HUES64 (cell line): ENCODE measurements around the gene MYLK2.

Source experiments
- H3K27ac ChIP-seq: 2 replicates; pipeline ENCODE4 v1.7.0; 2013; ENCODE audit warnings: low read depth, low read length, inconsistent platforms
- H3K27me3 ChIP-seq: 2 replicates; pipeline ENCODE4 v1.6.1; 2013; ENCODE audit warnings: mild to moderate bottlenecking, low read length; ENCODE audit not compliant: insufficient read depth
- H3K36me3 ChIP-seq: 2 replicates; pipeline ENCODE4 v1.6.1; 2013; ENCODE audit warnings: mild to moderate bottlenecking, low read length; ENCODE audit not compliant: insufficient read depth
- H3K4me1 ChIP-seq: 2 replicates; pipeline ENCODE4 v1.6.1; 2013; ENCODE audit warnings: mild to moderate bottlenecking, low read length, moderate library complexity; ENCODE audit not compliant: insufficient read depth
- H3K4me3 ChIP-seq: 2 replicates; pipeline ENCODE4 v1.5.1; 2013; ENCODE audit warnings: mild to moderate bottlenecking, low read length, moderate library complexity
- H3K9ac ChIP-seq: 2 replicates; pipeline ENCODE4 v1.6.1; 2013; ENCODE audit warnings: mild to moderate bottlenecking, low read depth, low read length
- H3K9me3 ChIP-seq: 2 replicates; pipeline ENCODE4 v1.6.1; 2013; ENCODE audit warnings: low read depth, low read length; ENCODE audit not compliant: insufficient read depth
- WGBS: fragments of 150-250, 120-280 bp; methylation state at CpG from one replicate; pipeline ENCODE4 v1.1.7; 2013; ENCODE audit warnings: missing lambda C conversion rate; 5-methylcytosine and 5-hydroxymethylcytosine counted together

Gene MYLK2

DNA sequence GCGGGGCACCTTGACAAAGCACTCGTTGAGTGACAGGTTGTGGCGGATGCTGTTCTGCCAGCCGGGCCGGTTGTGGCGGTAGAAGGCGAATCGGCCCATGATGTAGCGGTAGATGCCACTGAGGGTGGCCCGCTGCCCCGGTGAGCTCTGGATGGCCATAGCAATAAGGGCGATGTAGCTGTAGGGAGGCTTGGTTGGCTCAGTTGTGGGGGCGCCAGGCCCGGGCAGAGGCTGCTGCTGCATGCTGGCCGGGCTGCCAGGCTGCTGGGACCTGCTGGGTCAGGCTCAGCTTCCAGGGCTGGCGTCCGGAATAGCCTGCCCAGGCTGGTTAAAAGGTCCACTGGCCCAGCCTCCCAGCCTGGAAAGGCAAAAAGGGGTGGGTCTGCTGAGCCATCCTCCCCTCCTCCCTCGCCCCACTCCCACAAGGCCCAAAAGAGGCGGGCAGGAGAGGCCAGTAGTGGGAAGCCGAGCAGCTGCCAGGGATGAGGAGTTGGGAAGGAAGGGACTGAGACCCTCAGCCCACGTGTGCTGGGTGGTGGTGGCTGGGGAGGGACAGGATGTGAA is 26.2 kb downstream of the MYLK2 start, which contains the start of gene FOXS1:
TSS of gene FOXS1 (minus strand) at position 305 of the 564 bp plus-strand sequence. CDS start at position 243, 62 bp downstream.
- H3K9ac ChIP-seq, result no peak within 1 kb of the TSS
- no peak within 1 kb of the TSS for H3K4me3 ChIP-seq
- no peak within 1 kb of the TSS for H3K27ac ChIP-seq
- no peaks in the 10 kb centered on the region for H3K36me3 ChIP-seq
- H3K27me3 ChIP-seq, result peaks cover 19% of the 10 kb centered on the region
- peaks cover 15% of the 10 kb centered on the region for H3K4me1 ChIP-seq
- no peaks in the 10 kb centered on the region for H3K9me3 ChIP-seq
- WGBS, result 73% methylated on average over 20 of the region's 21 CpGs

DNA sequence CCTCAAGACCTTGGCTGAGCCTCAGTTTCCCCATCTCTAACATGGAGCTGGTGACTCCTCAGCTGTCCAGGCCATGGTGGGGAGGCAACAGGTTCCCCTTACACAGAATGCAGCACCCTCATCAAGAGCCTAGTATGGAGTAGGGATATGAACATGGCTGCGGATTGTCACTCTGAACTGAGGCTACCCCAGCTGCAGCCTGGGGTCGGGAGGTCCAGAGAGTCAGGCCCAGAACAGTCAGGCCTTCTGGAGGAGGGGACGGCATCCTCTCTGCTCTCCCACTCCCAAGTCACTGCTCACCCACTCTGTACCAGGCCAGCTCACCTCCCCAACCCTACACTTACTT is 27.6 kb downstream of the MYLK2 start:
- H3K27ac ChIP-seq, result no peak overlapping the region
- no peaks in the 10 kb centered on the region for H3K9me3 ChIP-seq
- H3K4me1 ChIP-seq, result peaks cover 15% of the 10 kb centered on the region
- H3K9ac ChIP-seq, result no peak overlapping the region
- 80% methylated on average over 3 of the region's 3 CpGs for WGBS
- H3K36me3 ChIP-seq, result no peaks in the 10 kb centered on the region
- H3K4me3 ChIP-seq, result no peak overlapping the region
- peaks cover 25% of the 10 kb centered on the region for H3K27me3 ChIP-seq

DNA sequence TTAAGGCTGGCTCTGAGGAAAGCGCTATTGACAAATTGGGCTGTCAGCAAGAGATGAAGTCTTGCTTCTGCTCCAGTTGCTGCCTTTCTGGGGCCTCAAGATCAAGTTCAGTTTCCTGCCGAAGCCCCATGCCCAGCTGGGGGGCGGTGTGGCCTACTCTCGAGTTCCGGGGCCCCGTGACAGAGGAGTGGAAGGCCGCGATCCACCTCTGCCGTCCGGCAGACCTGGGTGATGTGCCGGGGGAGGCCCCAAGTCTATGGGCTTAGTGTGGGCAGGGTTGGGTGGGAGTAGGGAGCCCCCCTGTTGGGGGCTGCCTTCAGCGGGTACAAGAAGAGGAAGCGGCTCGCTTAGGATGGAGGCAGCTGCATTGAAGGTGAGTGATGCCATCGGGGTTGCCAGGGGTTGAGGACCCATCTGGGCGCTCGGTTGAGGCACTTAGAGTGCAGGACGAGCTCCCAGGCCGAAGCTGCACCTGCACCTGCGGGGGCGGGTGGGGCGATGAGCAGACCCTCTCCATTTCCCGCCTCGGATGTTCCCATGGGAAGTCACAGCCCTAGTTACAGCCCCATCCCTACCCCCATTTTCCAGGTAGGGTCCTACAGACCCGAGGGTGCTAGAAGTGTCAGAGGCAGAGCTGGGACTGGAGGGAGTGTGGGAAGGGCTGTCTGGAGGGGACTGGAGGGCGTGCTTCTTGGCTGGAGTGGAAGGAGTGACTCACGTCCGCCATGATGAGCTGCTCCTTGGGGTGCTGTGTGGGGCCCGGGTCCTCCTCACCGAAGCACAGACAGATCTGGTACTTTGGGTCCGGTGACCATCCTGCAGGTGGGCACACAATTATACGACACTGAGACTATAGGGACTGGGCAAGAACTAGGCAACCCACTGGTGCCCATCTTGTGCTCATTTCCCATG is 29.2 kb downstream of the MYLK2 start:
- H3K4me1 ChIP-seq, result peaks cover 5% of the 10 kb centered on the region; the same call in 1 of the 2 replicates
- H3K9me3 ChIP-seq, result no peaks in the 10 kb centered on the region
- no peaks in the 10 kb centered on the region for H3K36me3 ChIP-seq
- 92% methylated on average over 32 of the region's 32 CpGs for WGBS
- peaks cover 29% of the 10 kb centered on the region for H3K27me3 ChIP-seq
- no peak overlapping the region for H3K9ac ChIP-seq
- H3K27ac ChIP-seq, result no peak overlapping the region
- H3K4me3 ChIP-seq, result no peak overlapping the region

DNA sequence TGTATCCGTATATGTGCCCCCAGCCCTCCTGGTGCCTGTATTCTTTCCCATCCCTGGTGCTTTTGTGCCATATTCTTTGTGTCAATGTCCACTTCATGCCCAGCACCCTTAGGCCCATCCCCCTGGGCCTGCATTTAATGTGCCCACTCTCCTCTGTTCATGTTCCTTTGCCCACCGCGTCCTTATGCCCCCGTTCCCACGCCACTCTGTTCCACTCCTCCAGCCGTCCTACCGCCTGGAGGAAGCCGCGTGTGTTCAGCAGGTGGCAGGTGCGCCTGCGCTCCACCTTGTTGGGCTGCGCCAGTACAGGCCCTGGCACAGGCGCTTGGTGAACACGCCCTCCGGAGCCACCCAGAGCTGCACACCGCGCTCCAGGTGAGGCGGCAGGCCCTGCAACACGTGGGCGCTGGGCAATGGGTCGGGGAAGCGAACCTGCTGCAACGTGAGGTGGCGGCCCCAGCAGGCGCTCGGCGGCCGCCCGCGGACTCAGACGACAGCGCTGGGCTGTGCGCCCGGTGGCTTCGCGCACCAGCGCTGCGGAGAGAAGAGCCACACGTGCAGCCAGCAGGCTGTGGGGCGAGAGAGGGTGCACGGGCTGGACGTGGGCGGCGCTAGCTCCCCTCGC is 30.3 kb downstream of the MYLK2 start:
- WGBS, result 88% methylated on average over 45 of the region's 45 CpGs
- H3K9ac ChIP-seq, result no peak overlapping the region
- no peak overlapping the region for H3K4me3 ChIP-seq
- peaks cover 2% of the 10 kb centered on the region; the same call in 1 of the 2 replicates for H3K4me1 ChIP-seq
- no peaks in the 10 kb centered on the region for H3K9me3 ChIP-seq
- H3K27ac ChIP-seq, result no peak overlapping the region
- H3K36me3 ChIP-seq, result no peaks in the 10 kb centered on the region
- H3K27me3 ChIP-seq, result peaks cover 29% of the 10 kb centered on the region

DNA sequence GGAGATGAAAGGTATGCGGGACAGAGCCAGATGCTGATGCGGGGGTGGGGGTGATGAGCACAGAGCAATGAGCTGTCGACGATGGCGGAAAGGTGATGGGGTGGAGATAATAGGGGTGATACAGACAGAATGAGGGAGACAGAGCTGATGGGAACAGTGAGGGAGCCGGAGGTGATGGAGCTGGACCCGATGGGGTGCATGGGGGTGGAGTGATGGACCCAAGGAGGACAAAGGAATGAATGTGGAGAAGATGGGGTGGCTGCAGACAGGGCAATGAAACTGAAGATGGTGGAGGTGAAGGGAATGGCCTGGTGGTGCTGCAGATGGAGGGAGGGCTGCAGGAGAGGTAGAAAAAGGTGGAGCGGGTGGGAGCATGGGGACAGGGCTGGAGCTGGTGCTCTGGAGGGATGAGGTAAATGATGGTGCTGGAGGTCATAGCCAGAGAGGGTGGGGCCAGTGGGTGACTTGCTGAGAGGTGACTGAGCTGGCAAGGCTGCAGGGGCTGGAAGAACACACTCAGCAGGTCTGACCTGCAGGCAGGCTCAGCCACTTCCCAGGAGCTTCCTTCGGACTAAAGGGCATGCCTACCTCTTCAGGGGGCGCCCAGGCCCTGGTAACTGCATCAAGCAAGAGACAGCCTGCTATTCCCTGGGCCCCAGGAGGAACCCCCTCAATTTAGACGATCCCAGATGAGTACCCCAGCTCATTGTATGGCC is 32.2 kb downstream of the MYLK2 start:
- no peak overlapping the region for H3K27ac ChIP-seq
- peaks cover 29% of the 10 kb centered on the region for H3K27me3 ChIP-seq
- H3K4me1 ChIP-seq, result no peaks in the 10 kb centered on the region
- H3K9me3 ChIP-seq, result no peaks in the 10 kb centered on the region
- 75% methylated on average over 11 of the region's 11 CpGs for WGBS
- no peak overlapping the region for H3K9ac ChIP-seq
- no peak overlapping the region for H3K4me3 ChIP-seq
- H3K36me3 ChIP-seq, result no peaks in the 10 kb centered on the region

DNA sequence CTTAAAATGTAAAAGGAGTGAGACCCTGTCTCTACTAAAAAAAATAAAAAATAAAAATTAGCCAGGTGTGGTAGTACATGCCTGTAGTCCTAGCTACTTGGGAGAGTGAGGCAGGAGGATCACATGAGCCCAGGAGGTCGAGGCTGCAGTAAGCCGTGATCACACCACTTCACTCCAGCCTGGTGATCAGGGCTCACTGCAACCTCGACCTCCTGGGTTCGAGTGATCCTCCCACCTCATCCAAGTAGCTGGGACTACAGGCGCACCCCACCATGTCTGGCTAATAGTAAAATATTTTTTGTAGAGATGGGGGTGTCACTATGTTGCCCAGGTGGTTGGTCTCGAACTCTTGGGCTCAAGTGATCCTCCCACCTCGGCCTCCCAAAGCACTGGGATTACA is 34.3 kb downstream of the MYLK2 start:
- no peak overlapping the region for H3K4me3 ChIP-seq
- H3K9ac ChIP-seq, result no peak overlapping the region
- H3K9me3 ChIP-seq, result no peaks in the 10 kb centered on the region
- 95% methylated on average over 7 of the region's 7 CpGs for WGBS
- H3K27ac ChIP-seq, result no peak overlapping the region
- peaks cover 29% of the 10 kb centered on the region for H3K27me3 ChIP-seq
- H3K36me3 ChIP-seq, result no peaks in the 10 kb centered on the region
- no peaks in the 10 kb centered on the region for H3K4me1 ChIP-seq

DNA sequence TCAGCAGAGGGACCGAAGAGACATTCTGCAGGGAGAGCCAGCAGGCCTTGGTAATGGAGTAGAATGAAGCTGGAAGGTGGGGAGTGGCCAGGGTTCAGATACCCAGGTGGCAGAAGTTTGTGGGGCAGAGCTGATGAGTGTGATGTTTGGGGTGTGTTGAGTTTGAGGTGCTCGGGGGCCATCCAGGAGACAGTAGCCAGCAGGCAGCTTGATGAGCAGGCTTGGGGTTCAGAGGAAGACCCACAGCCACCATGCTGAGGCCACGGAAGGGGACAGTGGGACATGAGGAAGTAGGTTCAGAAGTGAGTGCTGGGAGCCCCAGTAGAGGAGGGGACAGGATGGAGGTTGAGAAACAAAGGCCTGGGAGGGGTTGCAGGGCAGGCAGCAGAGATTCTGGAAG is 37.4 kb downstream of the MYLK2 start:
- H3K27me3 ChIP-seq, result peaks cover 4% of the 10 kb centered on the region; the same call in 1 of the 2 replicates
- H3K4me1 ChIP-seq, result 0 out of 2 replicates have a peak, but pooled peaks cover 4% of the 10 kb centered on the region
- no peak overlapping the region for H3K4me3 ChIP-seq
- no peak overlapping the region for H3K27ac ChIP-seq
- no peaks in the 10 kb centered on the region for H3K36me3 ChIP-seq
- no peaks in the 10 kb centered on the region for H3K9me3 ChIP-seq
- no peak overlapping the region for H3K9ac ChIP-seq
- 69% methylated on average over 3 of the region's 3 CpGs for WGBS

DNA sequence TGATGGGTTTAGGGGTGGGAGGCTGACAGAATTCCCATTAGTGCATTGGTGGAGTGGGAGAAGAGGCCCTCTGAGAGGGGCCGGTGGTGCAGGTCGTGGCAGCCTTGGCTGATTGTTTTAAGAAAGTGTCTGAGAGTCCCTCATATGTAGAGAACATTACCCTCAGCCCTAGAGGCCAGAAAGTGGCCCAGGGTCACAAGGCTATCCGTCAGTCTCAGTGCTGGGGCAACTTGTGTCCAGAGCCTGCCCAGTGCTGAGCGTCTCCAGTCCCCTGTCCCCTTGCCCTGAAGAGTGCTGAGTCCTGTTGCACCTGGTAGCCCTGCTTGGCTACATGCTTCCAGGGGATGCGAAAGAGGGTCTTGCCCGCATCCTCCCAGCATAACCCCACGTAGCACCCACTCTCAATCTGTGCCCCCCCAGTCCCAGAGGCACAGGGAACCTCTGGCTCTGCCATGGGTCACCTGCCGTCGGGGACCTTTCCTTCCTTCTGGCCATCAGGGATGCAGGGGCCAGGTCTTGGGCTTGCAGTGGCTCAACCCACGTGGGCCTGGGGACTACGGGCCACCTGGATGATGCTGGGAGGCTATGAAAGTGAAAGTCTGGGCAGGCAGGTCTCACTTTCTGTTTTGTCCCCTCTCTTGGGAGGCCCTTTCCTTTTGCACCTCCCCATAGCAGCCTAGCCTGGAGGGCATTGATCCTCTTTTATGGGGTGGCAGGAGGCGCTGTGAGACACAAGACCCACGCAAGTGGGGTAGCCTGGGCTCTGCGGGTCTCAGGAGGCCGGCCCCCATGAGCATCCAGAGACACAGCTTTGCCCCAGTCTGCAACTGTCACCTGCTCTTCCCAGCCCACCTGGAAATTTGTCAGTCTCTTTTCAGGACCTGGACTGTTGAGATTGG is 39.0 kb downstream of the MYLK2 start:
- no peaks in the 10 kb centered on the region for H3K36me3 ChIP-seq
- H3K9ac ChIP-seq, result no peak overlapping the region
- no peaks in the 10 kb centered on the region for H3K9me3 ChIP-seq
- H3K4me1 ChIP-seq, result peaks cover 11% of the 10 kb centered on the region; the same call in 1 of the 2 replicates
- H3K4me3 ChIP-seq, result no peak overlapping the region
- H3K27ac ChIP-seq, result no peak overlapping the region
- no peaks in the 10 kb centered on the region; the same call in 1 of the 2 replicates for H3K27me3 ChIP-seq
- WGBS, result 82% methylated on average over 15 of the region's 15 CpGs

DNA sequence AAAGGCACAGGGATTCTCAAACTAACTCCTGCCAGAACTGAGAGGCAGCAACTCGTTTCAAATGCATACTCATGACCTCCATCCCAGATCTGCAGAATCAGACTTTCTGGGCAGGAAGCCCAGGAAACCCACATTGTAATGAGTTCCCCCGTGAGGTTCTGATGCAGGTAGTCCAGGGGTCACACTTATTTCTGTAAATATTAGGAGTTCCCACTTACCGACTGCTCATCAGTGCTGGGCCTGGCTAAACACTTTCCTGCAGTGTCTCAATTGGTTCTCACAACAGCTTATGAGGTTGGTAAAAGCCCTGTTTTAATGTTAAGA is 39.6 kb downstream of the MYLK2 start:
- Histone ChIP-seq H3K36me3 (no peaks in the 10 kb centered on the region), H3K9me3 (no peaks in the 10 kb centered on the region), H3K9ac (no peak overlapping the region), H3K4me3 (no peak overlapping the region), H3K4me1 (peaks cover 11% of the 10 kb centered on the region; the same call in 1 of the 2 replicates), H3K27me3 (no peaks in the 10 kb centered on the region; the same call in 1 of the 2 replicates), H3K27ac (no peak overlapping the region)
- 85% methylated on average over 3 of the region's 3 CpGs for WGBS

DNA sequence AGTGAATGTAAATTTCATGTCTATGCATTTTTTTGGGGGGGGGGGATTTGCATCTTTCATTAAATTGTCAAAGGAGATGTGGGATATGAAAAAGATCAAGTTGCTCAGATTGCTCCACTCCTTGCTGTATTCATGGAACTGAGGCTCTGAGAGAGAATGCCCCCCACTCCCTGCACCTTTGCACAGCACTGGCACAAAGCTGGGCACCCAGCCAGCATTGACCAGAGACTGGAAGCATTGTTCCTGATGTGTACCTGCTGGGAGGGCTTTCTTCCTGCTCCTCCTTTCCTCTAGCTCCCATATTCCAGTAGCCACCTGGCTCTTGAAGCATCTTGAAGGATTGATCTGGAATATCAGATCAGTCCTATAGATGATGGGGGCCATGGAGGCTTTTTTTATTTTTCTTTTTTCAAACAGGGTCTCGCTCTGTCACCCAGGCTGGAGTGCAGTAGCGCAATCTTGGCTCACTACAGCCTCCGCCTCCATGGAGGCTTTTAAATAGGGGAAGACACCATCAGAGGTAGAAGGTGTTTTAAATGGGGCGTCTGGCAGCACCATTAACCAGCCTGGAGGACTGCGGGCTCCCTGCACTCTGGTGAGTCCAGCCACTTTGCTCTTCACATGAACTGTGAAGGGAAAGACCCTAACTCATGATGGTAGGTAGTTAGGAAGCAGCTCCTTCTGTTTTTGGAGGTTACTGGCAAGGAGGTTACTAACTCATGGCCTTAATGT is 40.3 kb downstream of the MYLK2 start:
- H3K27me3 ChIP-seq, result no peaks in the 10 kb centered on the region; the same call in 1 of the 2 replicates
- no peak overlapping the region for H3K27ac ChIP-seq

More for the DNA sequence above, 40.3 kb downstream of the MYLK2 start:
- Histone ChIP-seq H3K9me3 (no peaks in the 10 kb centered on the region), H3K9ac (no peak overlapping the region), H3K36me3 (no peaks in the 10 kb centered on the region), H3K4me3 (no peak overlapping the region), H3K4me1 (peaks cover 11% of the 10 kb centered on the region; the same call in 1 of the 2 replicates)
- WGBS, result 90% methylated on average over 5 of the region's 5 CpGs
